HG03442 (cell line): ENCODE results near the gene STXBP5L.
A peak's percentile ranks its signal among the peaks of the same experiment; 100 is the strongest.
"Not testable (repeated sequence)": the region's sequence is repeated elsewhere in the genome, so short reads cannot be mapped to it uniquely, and the experiment has no call there.

Source experiments
- ATAC-seq: cut with Tn5 transposase; IDR thresholded peaks from one replicate; pipeline ENCODE4 v1.9.1; 2021; ENCODE audit warnings: mild to moderate bottlenecking, moderate library complexity; ENCODE audit not compliant: unreplicated experiment

The STXBP5L gene

GRCh38 chr3:120908030-120908794 is at the start of gene STXBP5L:
Gene STXBP5L (plus strand): TSS chr3:120908205. CDS start chr3:120909579, 1,374 bp downstream.
- ATAC-seq, result peak; percentile 96

- ATAC-seq, result no peak
These were observed 49.5 kb upstream of the STXBP5L start for GRCh38 chr3:120858521-120858920.

- no peak for ATAC-seq
These were observed 43.5 kb upstream of the STXBP5L start for GRCh38 chr3:120864541-120864940.

GRCh38 chr3:120875507-120875906 is 32.5 kb upstream of the STXBP5L start:
- no peak for ATAC-seq

GRCh38 chr3:120875989-120876388 is 32.0 kb upstream of the STXBP5L start:
- ATAC-seq, result no peak

- ATAC-seq, result no peak
These were observed 28.6 kb upstream of the STXBP5L start for GRCh38 chr3:120879411-120879810.

- ATAC-seq, result no peak
These were observed 15.1 kb upstream of the STXBP5L start for GRCh38 chr3:120892921-120893320.

- ATAC-seq, result no peak
These were observed 13.5 kb upstream of the STXBP5L start for GRCh38 chr3:120894316-120895057.

GRCh38 chr3:120901716-120902115 is 6.3 kb upstream of the STXBP5L start:
- not testable (repeated sequence) for ATAC-seq

GRCh38 chr3:120903221-120903620 is 4.8 kb upstream of the STXBP5L start:
- ATAC-seq, result no peak

GRCh38 chr3:120907659-120908029 is 361 bp upstream of the STXBP5L start:
- ATAC-seq, result no peak

GRCh38 chr3:120908795-120909601 is 993 bp downstream of the STXBP5L start:
- ATAC-seq, result no peak

GRCh38 chr3:120909602-120909878 is 1.5 kb downstream of the STXBP5L start:
- ATAC-seq, result no peak

GRCh38 chr3:120926146-120926545 is 18.1 kb downstream of the STXBP5L start:
- ATAC-seq, result no peak

GRCh38 chr3:120928991-120929390 is 21.0 kb downstream of the STXBP5L start:
- ATAC-seq, result no peak

- ATAC-seq, result no peak
These were observed 23.6 kb downstream of the STXBP5L start for GRCh38 chr3:120931593-120931992.

GRCh38 chr3:120956143-120956542 is 48.1 kb downstream of the STXBP5L start:
- no peak for ATAC-seq

- no peak for ATAC-seq
These were observed 74.8 kb downstream of the STXBP5L start for GRCh38 chr3:120982608-120983320.

GRCh38 chr3:120983321-120983665 is 75.3 kb downstream of the STXBP5L start:
- no peak for ATAC-seq

GRCh38 chr3:120983841-120984240 is 75.8 kb downstream of the STXBP5L start:
- ATAC-seq, result no peak

GRCh38 chr3:120985242-120985641 is 77.2 kb downstream of the STXBP5L start:
- ATAC-seq, result no peak
